Lower lobe of right lung (tissue), 2 donors: Measurements from ENCODE around the gene PURA. TPM values are rescaled to one million over a fixed set of nuclear protein-coding genes. Genes with fewer than 3 reads are reported as not detected.

Experiments used
- ATAC-seq, 2 donors: fragments of 200-7000 bp; cut with Tn5 transposase; one replicate each; pipeline ENCODE4 v1.9.1; 2020 to 2022; ENCODE audit warnings: mild to moderate bottlenecking in 2 of 2, moderate library complexity in 2 of 2
- DNase-seq: peaks from one replicate; pipeline ENCODE4 v3.0.0-alpha.2; 2020
- H3K27ac ChIP-seq: fragments of 200-600 bp; one replicate; pipeline ENCODE4 v1.8.0; 2022
- H3K27me3 ChIP-seq: fragments of 200-600 bp; one replicate; pipeline ENCODE4 v1.8.0; 2022; ENCODE audit warnings: low read depth
- H3K36me3 ChIP-seq: fragments of 200-600 bp; one replicate; pipeline ENCODE4 v1.8.0; 2022; ENCODE audit warnings: mild to moderate bottlenecking
- H3K4me1 ChIP-seq: fragments of 200-600 bp; one replicate; pipeline ENCODE4 v1.8.0; 2022
- H3K4me3 ChIP-seq: fragments of 200-600 bp; one replicate; pipeline ENCODE4 v1.8.0; 2022; ENCODE audit warnings: mild to moderate bottlenecking
- H3K9me3 ChIP-seq: fragments of 200-600 bp; one replicate; pipeline ENCODE4 v1.8.0; 2022
- intact Hi-C: fragments of 100-400 bp; cut with DNase I; formaldehyde crosslinking; loops from one replicate; pipeline ENCODE4 v1.11.0; 2022
- total RNA-seq: library from RNA; stranded (reverse); fragmentation: NEBNext Ultra II Directional; extraction: Animal tissue kit (Norgen Biotek cat#: 25700); gene quantifications from one replicate; pipeline ENCODE4 v1.2.1, GENCODE V29; 2021
- TF ChIP-seq, protein P1 (sequence below): fragments of 200-600 bp; IDR thresholded peaks from one replicate; pipeline ENCODE4 v1.8.0; 2022; ENCODE audit warnings: antibody characterized with exemption, mild to moderate bottlenecking
- donor health status: DM: no; HTN: yes; CAD: no; lungs with severe emphysema.

Gene PURA
- total RNA-seq, 1 donor from 2014 or later, result 32.4 TPM

DNA sequence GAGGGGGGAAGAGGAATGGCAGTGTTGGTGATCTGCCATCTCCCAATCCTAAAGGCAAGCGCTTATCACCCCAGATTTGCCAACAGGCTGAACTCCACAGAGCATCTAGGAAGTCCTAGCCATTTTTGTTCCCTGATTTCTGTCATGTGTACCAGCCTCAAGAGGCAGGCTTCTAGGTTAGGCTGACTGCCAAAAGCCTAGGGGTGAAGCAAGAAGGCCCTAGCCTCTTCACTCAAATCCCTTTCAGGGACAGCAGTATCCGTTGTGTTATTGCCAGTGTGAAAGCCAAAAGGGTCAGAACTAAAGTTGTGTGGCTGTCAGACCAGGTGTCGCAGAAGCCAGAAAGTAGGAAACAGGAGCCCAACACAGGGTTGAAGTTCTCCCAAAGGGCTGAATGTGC is 26.5 kb downstream of the PURA start:
- H3K4me3 ChIP-seq, result no peak overlapping the region
- DNase-seq (no peak), ATAC-seq (peak; percentile 40 to 59)
- TF ChIP-seq, protein P1, sequence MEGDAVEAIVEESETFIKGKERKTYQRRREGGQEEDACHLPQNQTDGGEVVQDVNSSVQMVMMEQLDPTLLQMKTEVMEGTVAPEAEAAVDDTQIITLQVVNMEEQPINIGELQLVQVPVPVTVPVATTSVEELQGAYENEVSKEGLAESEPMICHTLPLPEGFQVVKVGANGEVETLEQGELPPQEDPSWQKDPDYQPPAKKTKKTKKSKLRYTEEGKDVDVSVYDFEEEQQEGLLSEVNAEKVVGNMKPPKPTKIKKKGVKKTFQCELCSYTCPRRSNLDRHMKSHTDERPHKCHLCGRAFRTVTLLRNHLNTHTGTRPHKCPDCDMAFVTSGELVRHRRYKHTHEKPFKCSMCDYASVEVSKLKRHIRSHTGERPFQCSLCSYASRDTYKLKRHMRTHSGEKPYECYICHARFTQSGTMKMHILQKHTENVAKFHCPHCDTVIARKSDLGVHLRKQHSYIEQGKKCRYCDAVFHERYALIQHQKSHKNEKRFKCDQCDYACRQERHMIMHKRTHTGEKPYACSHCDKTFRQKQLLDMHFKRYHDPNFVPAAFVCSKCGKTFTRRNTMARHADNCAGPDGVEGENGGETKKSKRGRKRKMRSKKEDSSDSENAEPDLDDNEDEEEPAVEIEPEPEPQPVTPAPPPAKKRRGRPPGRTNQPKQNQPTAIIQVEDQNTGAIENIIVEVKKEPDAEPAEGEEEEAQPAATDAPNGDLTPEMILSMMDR, result no peak
- no peaks in the 10 kb centered on the region for H3K9me3 ChIP-seq
- H3K4me1 ChIP-seq, result peaks cover 23% of the 10 kb centered on the region
- no peaks in the 10 kb centered on the region for H3K36me3 ChIP-seq
- H3K27me3 ChIP-seq, result no peaks in the 10 kb centered on the region
- H3K27ac ChIP-seq, result no peak overlapping the region
- intact Hi-C loops, result no loop called here

DNA sequence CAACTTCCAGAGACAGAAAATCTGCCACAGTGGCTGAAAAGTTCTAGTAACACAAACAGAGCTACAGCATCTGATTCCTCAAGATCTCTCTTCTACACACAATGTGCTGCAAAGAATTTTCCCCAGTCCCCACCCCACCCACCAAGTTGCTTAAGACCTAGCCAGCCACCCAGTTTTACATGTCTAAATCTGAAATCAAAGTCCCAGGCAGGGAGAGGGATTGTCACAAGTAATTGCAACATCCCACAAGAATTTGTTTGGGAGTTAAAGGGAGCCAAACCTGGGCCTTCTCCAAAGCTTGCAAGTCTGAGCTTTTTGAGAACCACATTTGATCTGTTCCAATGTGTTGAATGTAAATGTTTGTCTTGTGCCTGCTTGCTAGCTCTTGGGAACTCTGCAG is 27.3 kb downstream of the PURA start:
- no peaks in the 10 kb centered on the region for H3K36me3 ChIP-seq
- H3K4me1 ChIP-seq, result peaks cover 31% of the 10 kb centered on the region
- H3K9me3 ChIP-seq, result no peaks in the 10 kb centered on the region
- no peak overlapping the region for H3K4me3 ChIP-seq
- no peak for DNase-seq
- intact Hi-C loops, result no loop called here
- H3K27me3 ChIP-seq, result no peaks in the 10 kb centered on the region
- TF ChIP-seq, protein P1, result no peak
- H3K27ac ChIP-seq, result no peak overlapping the region
- ATAC-seq, result peak; percentile 36 to 42

DNA sequence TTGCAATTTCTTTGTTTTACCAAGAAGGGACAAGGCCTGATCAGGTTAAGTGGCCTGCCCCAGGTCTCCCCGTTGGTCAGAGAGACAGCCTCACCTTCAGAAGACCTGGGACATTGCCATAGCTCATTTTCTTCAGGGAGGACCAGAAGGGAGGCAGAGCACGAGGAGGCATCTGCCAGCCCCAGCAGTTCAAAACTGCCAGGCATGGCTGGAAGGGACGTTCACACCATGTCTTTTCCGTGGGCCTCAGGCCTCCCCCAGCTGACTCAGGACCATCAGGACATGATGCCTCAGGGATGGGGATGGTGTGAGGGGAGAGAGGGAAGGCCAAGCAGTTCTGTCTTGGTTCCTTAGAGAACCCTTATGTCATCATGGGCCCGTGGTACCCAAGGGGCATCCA is 28.3 kb downstream of the PURA start:
- Histone ChIP-seq H3K27me3 (no peaks in the 10 kb centered on the region), H3K27ac (no peak overlapping the region), H3K4me3 (no peak overlapping the region), H3K4me1 (peaks cover 38% of the 10 kb centered on the region), H3K36me3 (no peaks in the 10 kb centered on the region), H3K9me3 (no peaks in the 10 kb centered on the region)
- no peak for ATAC-seq
- TF ChIP-seq, protein P1, result no peak
- intact Hi-C loops, result no loop called here
- DNase-seq, result no peak

DNA sequence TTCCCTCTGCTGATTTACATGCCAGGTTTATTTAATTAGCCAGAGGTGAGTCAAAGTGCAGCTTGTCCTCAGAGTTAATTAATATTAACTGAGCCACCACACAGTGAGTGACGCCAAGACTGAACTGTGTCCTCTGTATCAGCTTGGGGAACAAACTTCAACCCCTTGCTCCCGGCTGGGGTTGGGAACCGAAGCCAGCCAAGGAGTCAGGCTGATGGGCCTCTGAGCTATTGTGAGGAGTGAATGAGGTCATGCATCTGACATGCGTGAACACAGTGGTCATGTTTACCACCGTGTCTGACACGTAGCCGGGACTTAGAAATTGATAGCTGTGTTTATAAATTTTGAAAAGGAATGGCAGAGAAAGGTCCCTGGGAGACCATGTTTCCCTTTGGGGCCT is 28.9 kb downstream of the PURA start:
- DNase-seq (no peak), ATAC-seq (no peak)
- no peak overlapping the region for H3K27ac ChIP-seq
- no peak overlapping the region for H3K4me3 ChIP-seq
- peaks cover 38% of the 10 kb centered on the region for H3K4me1 ChIP-seq
- no peaks in the 10 kb centered on the region for H3K36me3 ChIP-seq
- intact Hi-C loops, result no loop called here
- H3K27me3 ChIP-seq, result no peaks in the 10 kb centered on the region
- TF ChIP-seq, protein P1, result no peak
- H3K9me3 ChIP-seq, result no peaks in the 10 kb centered on the region

DNA sequence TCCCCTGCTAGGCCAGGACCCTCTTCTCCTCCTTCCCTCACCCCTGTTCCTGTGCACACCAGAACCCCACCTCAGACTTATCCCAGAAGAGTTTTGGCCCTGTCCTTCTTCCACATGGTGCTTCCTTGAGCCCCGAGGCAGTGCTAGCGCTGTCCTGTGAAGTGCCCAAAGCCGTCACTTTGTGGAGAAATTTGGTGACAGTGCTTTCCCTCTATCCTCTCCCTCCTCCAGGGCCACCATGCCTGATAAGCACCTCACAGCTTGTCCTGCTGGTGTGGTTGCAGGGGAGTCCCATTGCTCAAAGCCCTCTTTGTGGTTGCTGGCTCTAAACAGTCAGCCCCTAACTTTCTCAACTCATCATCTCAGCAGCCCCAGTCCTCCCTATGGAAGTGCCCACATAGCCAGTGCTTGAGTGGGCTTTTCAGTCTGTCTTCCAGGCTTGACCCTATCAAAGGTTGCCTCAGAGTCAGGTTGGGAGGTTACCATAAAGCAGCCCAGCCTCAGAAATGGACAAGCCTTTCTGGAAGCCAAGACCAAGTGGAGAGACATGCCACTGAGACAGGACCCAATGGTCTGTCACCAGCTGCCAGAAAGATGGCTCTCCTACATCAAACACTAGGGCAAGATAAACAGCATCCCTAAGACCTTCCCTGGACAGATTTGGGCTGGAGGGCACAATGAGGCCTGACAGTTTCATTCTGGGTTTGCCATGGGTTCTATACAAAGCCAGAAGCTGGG is 29.8 kb downstream of the PURA start:
- DNase-seq, result no peak
- intact Hi-C loops, result no loop called here
- peaks cover 38% of the 10 kb centered on the region for H3K4me1 ChIP-seq

More for the DNA sequence above, 29.8 kb downstream of the PURA start:
- no peaks in the 10 kb centered on the region for H3K27me3 ChIP-seq
- H3K36me3 ChIP-seq, result no peaks in the 10 kb centered on the region
- no peaks in the 10 kb centered on the region for H3K9me3 ChIP-seq
- no peak overlapping the region for H3K27ac ChIP-seq
- ATAC-seq, result no peak
- no peak overlapping the region for H3K4me3 ChIP-seq
- TF ChIP-seq, protein P1, result no peak
